Uterus (tissue), 4 donors: ENCODE results near the gene KREMEN2. TPM values are rescaled to one million over a fixed set of nuclear protein-coding genes. Genes with fewer than 3 reads are reported as not detected.

Experiments used
- DNase-seq, 2 donors: peaks; one replicate each; pipeline ENCODE4 v3.0.0-alpha.2; 2019 to 2020
- H3K27ac ChIP-seq, 2 donors: fragments of 200-600 bp; sonication (generic); 1 replicate in 1 of 2; 2 replicates in 1 of 2; pipeline ENCODE4 v1.5.1; 2016 to 2018
- H3K27me3 ChIP-seq, 2 donors: fragments of 200-600 bp; sonication (generic); one replicate each; pipeline ENCODE4 v1.5.1; 2018 to 2019; ENCODE audit warnings: control low read depth in 1 of 2
- H3K36me3 ChIP-seq, 2 donors: fragments of 200-600 bp; sonication (generic); one replicate each; pipeline ENCODE4 v1.5.1; 2019; ENCODE audit warnings: control low read depth in 1 of 2
- H3K4me1 ChIP-seq, 2 donors: fragments of 200-600 bp; sonication (generic); one replicate each; pipeline ENCODE4 v1.5.1; 2018 to 2019; ENCODE audit warnings: control low read depth in 1 of 2
- H3K4me3 ChIP-seq, 2 donors: fragments of 200-600 bp; sonication (generic); 1 replicate in 1 of 2; 2 replicates in 1 of 2; pipeline ENCODE4 v1.5.1; 2018 to 2019; ENCODE audit warnings: mild to moderate bottlenecking in 1 of 2
- H3K9me3 ChIP-seq, 2 donors: fragments of 200-600 bp; sonication (generic); one replicate each; pipeline ENCODE4 v1.5.1; 2019; ENCODE audit warnings: control low read depth in 1 of 2
- POLR2A ChIP-seq, 2 donors: fragments of 450-650 bp; IDR thresholded peaks; one replicate each; pipeline ENCODE4 v1.6.1; 2016; ENCODE audit warnings: antibody characterized with exemption in 2 of 2, mild to moderate bottlenecking in 1 of 2, moderate library complexity in 1 of 2
- intact Hi-C: fragments of 100-400 bp; cut with DNase I; formaldehyde crosslinking; loops from one replicate; pipeline ENCODE4 v1.15.1; 2023; ENCODE audit warnings: low total_unique reads
- total RNA-seq, 4 donors: library from RNA; depleted of rRNA in 3 of 4; stranded (reverse); fragments of >200 nt in 3 of 4; gene quantifications; one replicate each; pipeline versions ENCODE4 v1.1.0 to v1.2.4, GENCODE V29; 2014 to 2023
- TF ChIP-seq, protein P1 (sequence below), 4 experiments: fragments of 200-600 bp in 2 of 4; fragments of 450-650 bp in 2 of 4; sonication (generic) in 2 of 4; IDR thresholded peaks; one replicate each; pipeline ENCODE4 v1.5.1; 2016 to 2019; ENCODE audit warnings: antibody characterized with exemption in 4 of 4, mild to moderate bottlenecking in 2 of 4, moderate library complexity in 1 of 4
- donor health status: DM: yes; HTN: yes; CAD: no.

Gene KREMEN2
- total RNA-seq, 4 donors from 2014 or later: 0.41 TPM; not detected in 3

DNA sequence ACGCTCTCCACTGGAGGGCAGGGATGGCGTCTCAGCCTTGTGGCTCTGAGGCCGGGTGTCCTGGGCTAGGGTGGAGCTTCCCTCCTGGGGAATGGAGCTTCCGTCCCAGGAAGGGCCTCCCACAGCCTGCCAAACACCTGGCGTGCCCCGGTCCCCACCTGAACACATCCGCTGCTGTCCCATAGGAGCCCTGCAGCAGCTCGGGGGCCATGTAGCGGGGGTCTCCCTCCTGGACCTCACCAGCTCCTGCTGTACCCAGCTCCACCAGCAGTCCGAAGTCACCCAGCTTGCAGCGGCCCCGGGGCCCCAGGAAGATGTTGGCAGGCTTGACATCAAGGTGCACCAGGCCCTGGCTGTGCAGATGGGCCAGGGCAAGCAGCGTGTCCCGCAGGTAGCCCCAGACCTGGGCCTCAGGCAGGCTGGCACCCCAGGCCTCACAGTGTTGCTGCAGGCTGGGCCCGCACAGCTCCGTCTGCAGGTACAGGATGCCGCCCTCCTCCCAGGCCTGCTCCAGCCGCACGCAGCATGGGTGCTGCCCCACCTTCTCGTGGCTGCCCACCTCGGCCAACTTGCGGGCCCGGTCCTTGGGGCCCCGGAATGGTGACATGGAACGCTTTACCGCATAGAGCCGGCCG is 11.2 kb downstream of the KREMEN2 start:
- Histone ChIP-seq H3K4me1 (peaks cover 0 to 12% of the 10 kb centered on the region in 2 donors), H3K36me3 (no peaks in the 10 kb centered on the region), H3K27ac (no peak overlapping the region), H3K4me3 (no peak overlapping the region), H3K9me3 (no peaks in the 10 kb centered on the region), H3K27me3 (peaks cover 0 to under 1% of the 10 kb centered on the region in 2 donors)
- TF ChIP-seq, protein P1, sequence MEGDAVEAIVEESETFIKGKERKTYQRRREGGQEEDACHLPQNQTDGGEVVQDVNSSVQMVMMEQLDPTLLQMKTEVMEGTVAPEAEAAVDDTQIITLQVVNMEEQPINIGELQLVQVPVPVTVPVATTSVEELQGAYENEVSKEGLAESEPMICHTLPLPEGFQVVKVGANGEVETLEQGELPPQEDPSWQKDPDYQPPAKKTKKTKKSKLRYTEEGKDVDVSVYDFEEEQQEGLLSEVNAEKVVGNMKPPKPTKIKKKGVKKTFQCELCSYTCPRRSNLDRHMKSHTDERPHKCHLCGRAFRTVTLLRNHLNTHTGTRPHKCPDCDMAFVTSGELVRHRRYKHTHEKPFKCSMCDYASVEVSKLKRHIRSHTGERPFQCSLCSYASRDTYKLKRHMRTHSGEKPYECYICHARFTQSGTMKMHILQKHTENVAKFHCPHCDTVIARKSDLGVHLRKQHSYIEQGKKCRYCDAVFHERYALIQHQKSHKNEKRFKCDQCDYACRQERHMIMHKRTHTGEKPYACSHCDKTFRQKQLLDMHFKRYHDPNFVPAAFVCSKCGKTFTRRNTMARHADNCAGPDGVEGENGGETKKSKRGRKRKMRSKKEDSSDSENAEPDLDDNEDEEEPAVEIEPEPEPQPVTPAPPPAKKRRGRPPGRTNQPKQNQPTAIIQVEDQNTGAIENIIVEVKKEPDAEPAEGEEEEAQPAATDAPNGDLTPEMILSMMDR (IDR thresholded peaks at IDR 0.05): no peak
- no peak for TF ChIP-seq POLR2A (IDR thresholded peaks at IDR 0.05)
- no peak for DNase-seq
- intact Hi-C loops: no loop called here

DNA sequence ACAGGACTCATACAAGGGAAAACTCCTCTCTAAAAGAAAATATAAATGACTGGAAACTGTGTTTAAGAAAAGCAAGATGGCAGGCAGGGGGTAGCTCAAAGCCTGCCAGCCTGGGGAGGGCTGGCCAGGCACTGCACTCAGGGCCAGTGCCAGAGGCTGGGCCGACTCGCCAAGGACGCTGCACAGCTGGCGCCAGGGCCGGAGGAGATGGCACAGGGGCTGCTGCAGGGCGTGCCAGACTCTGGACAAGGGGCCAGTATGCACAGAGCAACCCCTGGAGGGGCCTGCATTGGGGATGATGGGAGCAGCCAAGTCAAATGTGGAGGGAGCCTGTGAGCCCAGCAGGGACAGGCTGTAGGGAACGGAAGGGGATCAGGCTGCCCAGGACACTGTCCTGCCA is 12.1 kb downstream of the KREMEN2 start:
- TF ChIP-seq POLR2A (IDR thresholded peaks at IDR 0.05): no peak
- TF ChIP-seq, protein P1 (IDR thresholded peaks at IDR 0.05): no peak
- no peak for DNase-seq
- peaks cover 0 to 7% of the 10 kb centered on the region in 2 donors for H3K4me1 ChIP-seq
- no peak overlapping the region for H3K27ac ChIP-seq
- no peaks in the 10 kb centered on the region for H3K9me3 ChIP-seq
- intact Hi-C loops: no loop called here
- H3K36me3 ChIP-seq: no peaks in the 10 kb centered on the region
- no peak overlapping the region for H3K4me3 ChIP-seq
- no peaks in the 10 kb centered on the region for H3K27me3 ChIP-seq

DNA sequence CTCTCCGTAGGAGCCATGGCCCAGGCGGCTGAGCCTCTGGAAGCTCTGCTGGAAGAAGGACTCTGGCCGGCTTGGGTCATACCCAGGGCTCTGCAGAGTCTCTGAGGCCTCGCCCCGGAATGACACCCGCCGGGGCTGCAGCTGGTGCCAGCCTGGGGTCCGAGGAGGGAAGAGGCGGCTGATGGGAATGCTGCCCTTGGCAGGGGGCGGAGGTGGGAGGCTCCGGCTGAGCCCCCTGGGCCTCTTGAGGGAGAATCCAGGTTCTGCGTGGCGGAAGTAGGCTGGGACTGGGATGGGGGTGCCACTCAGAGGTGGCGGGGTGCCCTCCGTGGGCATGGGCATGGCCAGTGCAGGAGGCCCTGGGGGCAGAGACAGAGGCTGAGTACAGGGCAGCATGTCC is 12.6 kb downstream of the KREMEN2 start:
- Histone ChIP-seq H3K27me3 (no peaks in the 10 kb centered on the region), H3K27ac (no peak overlapping the region), H3K9me3 (no peaks in the 10 kb centered on the region), H3K4me1 (peaks cover 0 to 7% of the 10 kb centered on the region in 2 donors), H3K36me3 (no peaks in the 10 kb centered on the region), H3K4me3 (no peak overlapping the region)
- no peak for TF ChIP-seq POLR2A (IDR thresholded peaks at IDR 0.05)
- TF ChIP-seq, protein P1 (IDR thresholded peaks at IDR 0.05): no peak
- no peak for DNase-seq
- intact Hi-C loops: no loop called here

DNA sequence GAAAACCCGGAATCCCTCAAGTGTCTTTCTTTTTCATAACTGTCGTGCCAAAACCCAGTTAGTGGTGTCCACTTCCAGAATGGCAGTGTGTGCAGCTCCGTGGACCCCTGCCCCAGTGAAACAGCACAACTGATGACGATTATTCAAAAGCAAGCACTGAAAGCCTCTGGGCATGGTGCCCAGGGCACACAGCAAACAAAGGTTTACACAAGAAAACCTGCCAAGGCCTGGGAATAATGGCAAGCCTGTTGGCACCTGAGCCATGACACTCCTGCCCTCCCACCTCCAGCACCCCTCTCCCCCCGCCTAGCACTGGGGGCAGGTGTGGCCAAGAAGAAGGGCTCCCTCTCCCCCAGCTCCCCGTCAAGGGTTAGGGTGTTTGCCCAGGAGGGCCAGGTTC is 13.4 kb downstream of the KREMEN2 start:
- intact Hi-C loops: no loop called here
- Histone ChIP-seq H3K4me1 (peaks cover 0 to 7% of the 10 kb centered on the region in 2 donors), H3K9me3 (no peaks in the 10 kb centered on the region), H3K27ac (no peak overlapping the region), H3K36me3 (no peaks in the 10 kb centered on the region), H3K27me3 (no peaks in the 10 kb centered on the region), H3K4me3 (no peak overlapping the region)
- no peak for DNase-seq
- no peak for TF ChIP-seq POLR2A (IDR thresholded peaks at IDR 0.05)
- TF ChIP-seq, protein P1 (IDR thresholded peaks at IDR 0.05): no peak

DNA sequence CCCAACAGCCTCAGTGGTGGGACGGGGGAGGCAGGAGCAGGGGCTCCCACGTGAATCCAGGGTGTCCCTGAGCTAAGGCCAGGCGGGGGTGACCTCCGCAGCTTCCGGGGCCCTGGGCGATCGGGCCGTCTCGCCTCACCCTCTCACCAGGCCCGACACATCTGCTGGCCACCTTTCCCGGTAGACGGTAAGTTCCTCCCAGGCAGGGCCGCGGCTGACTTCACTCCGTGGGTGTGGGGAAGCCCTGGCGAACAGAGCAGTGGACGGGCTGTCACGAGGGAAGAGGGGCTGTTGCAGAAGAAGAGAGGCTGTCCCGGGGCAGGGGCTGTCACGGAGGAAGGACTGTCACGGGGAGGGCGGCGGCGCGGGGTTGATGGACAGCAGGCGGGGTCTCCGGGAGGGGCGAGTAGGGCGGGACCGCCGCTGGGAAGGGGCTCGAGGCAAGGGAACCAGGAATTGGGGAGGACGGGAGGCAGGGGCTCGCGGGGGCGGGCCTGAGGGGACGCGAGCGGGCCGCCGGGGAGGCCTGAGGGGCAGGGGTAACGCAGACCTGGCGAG is 15.7 kb downstream of the KREMEN2 start:
- Histone ChIP-seq H3K36me3 (no peaks in the 10 kb centered on the region), H3K4me3 (peak overlapping the region in 1 of 2 donors; percentile 78), H3K9me3 (no peaks in the 10 kb centered on the region), H3K4me1 (peaks cover 0 to 13% of the 10 kb centered on the region in 2 donors), H3K27ac (no peak overlapping the region), H3K27me3 (no peaks in the 10 kb centered on the region)
- intact Hi-C loops: no loop called here
- no peak for TF ChIP-seq POLR2A (IDR thresholded peaks at IDR 0.05)
- TF ChIP-seq, protein P1 (IDR thresholded peaks at IDR 0.05): no peak
- DNase-seq: no peak
